GM20431 (cell line): Measurements from ENCODE around the gene SRPK1.

ENCODE experiments used
- in situ Hi-C: fragments of 300-500 bp; cut with MseI, MboI; formaldehyde crosslinking; loops from one replicate; pipeline ENCODE4 v1.15.0; 2020; ENCODE audit warnings: low sequenced_read_pairs; ENCODE audit not compliant: unreplicated experiment

Gene SRPK1

DNA sequence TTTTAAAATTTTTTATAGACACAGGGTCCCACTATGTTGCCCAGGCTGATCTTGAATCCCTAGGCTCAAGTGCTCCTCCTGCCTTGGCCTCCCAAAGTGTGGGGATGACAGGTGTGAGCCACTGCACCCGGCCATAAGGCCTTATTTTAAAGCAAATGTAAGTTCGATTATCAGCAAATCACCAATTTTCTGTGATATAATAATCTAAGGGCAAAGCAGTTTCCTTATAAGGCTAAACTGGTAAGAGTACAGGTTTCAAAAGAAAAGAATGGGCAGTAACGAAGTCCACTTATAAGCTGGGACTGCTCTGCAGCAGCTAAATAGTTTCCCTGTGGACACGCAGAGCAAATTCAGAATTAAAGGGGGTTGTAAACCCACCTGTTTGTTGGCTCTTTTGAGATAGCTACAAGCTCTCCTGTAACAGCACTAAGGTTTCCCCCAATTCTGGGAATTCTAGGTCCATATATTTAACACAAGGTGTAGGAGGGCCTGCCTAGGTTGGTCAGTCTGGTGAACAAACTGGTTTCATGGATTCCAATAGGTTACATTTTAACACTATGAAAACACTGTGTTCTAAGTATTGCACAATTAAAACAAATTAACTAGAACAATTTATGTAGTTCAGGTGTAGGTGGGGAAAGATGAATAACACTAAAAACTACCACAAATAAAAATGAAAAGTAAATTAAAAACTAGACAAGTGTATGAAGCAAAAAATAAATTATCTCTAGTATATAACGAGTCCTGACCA is 89.5 kb downstream of the SRPK1 start:
- in situ Hi-C loops, result no loop called here

- in situ Hi-C loops, result no loop called here
These were observed 91.6 kb downstream of the SRPK1 start for GRCh38 chr6:35829306-35829705.

DNA sequence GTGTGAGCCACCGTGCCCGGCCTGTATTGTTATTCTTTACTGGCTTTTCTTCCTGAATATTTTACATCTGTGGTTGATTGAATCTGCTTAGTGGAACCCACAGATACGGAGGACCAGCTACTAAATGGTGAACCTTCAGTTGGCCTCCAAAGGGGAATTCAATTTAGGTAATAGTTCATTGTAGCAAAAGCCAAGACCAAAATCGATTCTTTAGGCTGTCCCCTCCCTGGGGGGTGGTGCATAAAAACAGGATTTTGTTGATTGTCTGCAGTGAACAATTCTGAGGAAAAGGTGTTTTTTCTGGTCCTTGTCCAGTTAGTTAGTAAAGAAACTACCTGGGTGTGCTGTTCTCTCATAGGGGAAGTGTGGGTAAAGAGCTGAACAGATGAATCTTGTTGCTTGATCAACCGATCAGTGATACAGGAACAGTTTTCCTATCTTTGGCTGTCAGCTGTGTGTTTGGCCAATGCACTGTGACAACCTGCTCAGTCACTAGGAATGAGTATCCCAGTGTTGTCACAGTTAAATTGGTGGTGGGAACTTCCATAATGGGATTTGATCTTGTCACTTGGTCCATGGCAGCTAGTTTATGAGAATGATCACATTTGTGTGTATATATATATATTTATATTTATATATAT is 96.2 kb downstream of the SRPK1 start:
- in situ Hi-C loops, result no loop called here

DNA sequence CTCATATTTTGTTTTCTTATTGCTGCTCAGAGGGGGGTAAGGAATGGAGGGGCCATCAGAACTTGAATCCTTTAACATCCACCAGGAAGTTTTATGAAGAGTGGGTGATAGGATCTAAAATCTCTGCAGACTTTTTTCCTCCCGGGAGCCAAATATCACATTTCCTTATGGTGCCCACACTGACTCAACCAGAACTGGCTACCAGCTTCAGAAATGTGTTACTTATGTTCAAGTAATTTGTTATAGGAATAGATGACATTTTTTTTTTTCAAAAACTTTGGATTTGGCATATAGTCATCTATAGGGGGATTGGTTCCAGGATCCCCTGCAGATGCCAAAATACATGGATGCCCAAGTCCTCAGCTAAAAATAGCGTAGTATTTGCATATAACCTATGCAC is 97.3 kb downstream of the SRPK1 start:
- in situ Hi-C loops, result no loop called here

DNA sequence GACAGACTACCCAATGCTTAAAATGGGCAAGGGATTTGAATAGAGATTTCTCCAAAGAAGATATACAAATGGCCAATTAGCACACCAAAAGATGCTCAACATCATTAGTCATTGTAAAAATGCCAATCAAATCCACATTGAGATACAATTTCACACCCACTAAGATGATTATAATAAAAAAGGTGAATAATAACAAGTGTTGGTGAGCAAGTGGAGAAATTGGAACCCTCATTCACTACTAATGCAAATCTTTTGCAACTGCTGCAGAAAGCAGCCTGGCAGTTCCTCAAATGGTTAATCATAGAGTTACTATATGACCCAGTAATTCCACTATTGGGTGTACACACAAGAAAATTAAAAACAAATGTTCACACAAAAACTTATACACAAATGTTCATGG is 103.4 kb downstream of the SRPK1 start:
- in situ Hi-C loops, result no loop called here

DNA sequence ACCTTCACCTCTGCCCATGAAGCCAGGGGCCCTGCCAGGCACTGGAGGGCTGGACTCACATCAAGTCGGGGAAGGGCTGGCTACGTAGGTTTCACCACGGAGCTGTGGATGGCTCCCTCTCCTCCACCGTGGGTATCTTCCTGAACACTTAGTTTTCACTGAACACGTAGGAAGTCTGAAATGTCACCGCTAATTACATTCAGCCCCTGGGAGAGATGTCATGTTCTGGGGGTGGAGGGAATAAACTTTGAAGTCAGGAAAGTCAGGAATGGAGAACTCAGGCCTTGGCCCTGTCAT is 109.3 kb downstream of the SRPK1 start:
- in situ Hi-C loops, result no loop called here

DNA sequence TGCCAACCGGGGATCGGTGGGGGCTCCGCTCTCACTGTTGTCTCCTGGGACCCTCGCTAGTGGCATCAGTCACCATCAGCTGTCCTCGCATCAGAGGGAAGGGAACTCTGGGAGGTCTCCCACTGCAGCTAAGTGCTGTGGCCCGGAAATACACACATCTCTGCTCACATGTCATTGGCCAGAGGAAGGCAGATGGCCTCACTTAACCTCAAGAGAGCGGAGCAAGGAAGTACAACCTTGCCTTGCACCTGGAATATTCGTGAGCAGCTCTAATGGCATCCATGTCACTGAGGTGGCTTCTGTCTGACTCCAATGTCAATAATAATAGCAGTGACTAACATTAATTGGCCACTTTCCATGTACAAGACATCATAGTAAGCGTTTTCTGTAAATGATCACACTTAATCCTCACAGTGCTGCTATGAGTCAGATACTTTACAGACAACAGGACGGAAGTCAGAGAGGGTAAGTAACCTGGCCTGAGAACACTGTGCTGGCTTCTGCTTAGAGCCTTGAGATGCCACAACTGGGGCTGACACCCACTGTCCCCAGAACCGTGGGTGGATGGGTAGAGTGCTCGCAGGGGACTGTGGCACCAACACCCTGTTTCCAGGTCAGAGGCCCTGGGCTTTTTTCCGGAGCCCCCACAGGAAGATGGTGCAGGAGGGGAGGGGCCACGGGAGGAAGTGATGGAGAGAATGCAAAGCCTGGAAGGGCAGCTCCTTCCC is 109.8 kb downstream of the SRPK1 start:
- in situ Hi-C loops, result no loop called here

- in situ Hi-C loops, result no loop called here
These were observed 111.1 kb downstream of the SRPK1 start for GRCh38 chr6:35809809-35810208.

- in situ Hi-C loops, result no loop called here
These were observed 112.2 kb downstream of the SRPK1 start for GRCh38 chr6:35808688-35809087.

DNA sequence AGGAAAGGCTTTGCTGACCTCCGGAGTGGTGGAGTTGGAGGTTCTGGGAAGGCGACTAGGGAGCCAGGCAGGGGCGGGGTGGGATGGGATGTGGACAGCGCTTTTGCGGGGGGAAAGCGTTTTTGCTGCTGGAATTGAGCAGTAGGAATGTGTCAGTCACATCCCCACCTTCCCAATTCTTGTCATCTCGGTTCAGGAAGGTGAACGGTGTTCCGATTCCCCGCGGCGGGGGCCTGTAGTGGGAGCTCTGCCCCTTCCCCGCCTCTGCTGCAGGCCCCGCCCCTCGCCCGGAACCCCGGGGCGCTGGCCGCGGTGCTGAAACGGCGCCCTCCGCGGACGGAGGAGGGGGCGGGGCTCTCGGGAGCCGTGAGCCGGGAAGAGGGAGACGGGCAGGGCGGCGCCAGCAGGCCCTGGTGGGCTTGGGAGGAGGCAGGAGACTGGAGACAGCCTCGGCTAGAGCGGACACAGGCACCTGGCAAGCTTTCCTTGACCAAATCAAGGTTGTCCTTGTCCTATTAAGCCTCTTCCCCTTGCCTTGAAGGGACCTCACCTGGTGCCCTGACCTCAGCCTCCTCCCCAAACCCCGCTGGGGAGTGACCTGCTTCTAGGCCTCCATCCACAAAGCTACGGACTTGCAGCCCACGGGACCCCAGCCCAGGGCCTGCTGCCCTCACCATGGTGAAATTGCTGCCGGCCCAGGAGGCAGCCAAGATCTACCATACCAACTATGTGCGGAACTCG is 115.7 kb downstream of the SRPK1 start, which contains the start of gene LHFPL5:
LHFPL5 (plus strand) TSS at position 357 of the 741 bp plus-strand sequence; CDS start at position 676, 319 bp downstream.
- in situ Hi-C loops, result no loop called here

GRCh38 chr6:35801148-35801547 is 119.8 kb downstream of the SRPK1 start:
- in situ Hi-C loops, result no loop called here

DNA sequence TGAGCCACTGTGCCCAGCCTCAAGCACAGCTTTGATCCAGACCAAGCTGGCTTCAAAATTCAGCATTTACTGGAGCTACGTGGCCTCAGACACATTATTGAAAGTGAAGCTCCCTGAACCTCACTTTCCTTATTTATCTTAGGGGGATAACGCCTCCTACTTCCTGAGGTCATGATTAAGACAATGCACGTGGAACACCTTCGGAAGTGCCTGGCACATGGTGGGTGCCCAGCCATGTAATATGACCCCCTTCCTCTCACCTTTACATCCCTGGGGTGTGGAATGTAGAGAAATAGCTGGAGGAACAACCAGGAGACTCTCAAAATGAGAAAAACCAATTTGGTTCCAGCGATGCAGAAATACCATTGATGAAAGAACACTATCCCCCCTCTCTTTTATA is 122.2 kb downstream of the SRPK1 start:
- in situ Hi-C loops, result no loop called here

GRCh38 chr6:35797837-35798526 is 122.9 kb downstream of the SRPK1 start:
- in situ Hi-C loops, result no loop called here

DNA sequence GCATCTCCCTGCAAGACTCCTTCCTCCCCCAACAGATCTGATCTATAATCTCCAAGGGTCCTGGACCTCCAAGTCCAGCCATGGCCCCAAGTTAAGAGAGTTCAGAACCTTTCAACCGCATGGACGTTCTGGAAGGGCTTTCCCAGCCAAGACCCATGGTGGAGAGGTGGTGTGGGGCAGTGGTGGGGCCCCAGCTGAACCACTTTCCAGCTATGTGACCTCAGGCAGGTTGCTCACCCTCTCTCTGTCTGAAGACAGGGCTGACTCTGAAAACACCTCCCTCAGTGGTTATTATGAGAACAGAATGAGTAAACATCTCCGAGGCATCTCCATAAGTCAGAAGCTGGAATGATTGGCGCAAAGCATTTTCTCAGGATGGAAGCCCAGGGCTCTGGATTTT is 124.7 kb downstream of the SRPK1 start:
- in situ Hi-C loops, result no loop called here

DNA sequence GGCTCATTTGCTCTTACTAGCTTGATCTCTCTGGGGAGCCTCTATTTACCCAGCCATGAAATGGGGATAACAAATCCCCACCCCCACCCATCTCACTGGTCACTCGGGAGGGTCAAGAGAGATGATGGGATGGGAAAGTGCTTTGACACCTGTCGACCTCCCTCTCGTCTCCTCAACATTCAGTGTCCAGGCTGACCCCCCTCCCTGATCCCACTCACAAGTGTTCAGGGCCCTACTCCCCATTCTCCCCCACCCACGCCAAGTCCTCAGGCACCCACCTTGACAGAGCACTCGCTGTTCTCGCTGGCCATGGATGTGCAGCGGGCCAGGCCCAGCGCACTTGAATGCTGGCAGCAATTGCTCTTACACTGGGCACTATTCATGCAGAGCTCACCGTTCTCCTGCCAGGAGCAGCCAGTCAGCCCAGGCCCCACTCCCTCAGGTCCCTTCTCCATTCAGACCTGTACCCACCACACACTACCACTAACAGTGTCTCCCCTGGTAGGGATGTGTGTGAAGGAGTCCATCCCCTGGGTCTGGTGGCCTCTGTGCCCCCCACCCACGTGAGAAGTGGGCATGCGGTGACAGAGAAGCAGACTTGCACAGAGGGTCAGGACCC is 125.3 kb downstream of the SRPK1 start:
- in situ Hi-C loops, result no loop called here

- in situ Hi-C loops, result no loop called here
These were observed 126.1 kb downstream of the SRPK1 start for GRCh38 chr6:35794536-35795452.

GRCh38 chr6:35790683-35791082 is 130.2 kb downstream of the SRPK1 start:
- in situ Hi-C loops, result no loop called here

DNA sequence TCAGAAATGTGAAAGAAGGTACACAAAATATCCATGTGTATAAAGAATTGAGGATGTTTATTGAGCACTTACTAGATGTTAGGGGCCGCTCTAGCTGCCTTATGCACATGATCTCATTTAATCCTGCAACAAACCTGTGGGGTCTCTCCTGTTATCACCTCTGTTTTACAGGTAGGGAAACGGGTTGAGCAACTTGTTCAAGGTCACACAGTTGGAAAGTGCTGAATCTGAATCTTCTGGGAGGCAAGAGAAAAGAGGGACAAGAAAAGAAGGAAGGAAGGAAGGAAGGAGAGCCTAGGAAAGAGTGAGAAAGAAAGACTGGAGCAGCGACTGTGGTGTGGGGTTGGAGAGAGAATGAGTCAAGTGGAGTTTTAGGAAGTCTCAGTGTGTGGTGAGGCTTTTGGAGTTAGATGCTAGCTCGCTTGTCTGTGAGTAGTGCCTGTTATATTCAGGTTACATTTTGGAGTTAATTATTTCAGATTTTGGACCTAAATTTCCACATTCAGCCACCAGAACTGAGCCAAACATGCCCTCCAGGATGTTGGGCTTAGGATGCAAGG is 132.4 kb downstream of the SRPK1 start:
- in situ Hi-C loops, result no loop called here
